WI38 (cell line): ENCODE results near the gene SEC16A.

Experiments
- H3K4me3 ChIP-seq: 2 replicates; pipeline ENCODE4 v1.5.1; 2011; ENCODE audit warnings: low read depth, mild to moderate bottlenecking, control low read depth, low read length
- TF ChIP-seq, protein P1 (sequence below): IDR thresholded peaks from 2 replicates; pipeline ENCODE4 v1.5.1; 2012; ENCODE audit warnings: low read depth, mild to moderate bottlenecking, control low read depth, low read length

Gene SEC16A

DNA sequence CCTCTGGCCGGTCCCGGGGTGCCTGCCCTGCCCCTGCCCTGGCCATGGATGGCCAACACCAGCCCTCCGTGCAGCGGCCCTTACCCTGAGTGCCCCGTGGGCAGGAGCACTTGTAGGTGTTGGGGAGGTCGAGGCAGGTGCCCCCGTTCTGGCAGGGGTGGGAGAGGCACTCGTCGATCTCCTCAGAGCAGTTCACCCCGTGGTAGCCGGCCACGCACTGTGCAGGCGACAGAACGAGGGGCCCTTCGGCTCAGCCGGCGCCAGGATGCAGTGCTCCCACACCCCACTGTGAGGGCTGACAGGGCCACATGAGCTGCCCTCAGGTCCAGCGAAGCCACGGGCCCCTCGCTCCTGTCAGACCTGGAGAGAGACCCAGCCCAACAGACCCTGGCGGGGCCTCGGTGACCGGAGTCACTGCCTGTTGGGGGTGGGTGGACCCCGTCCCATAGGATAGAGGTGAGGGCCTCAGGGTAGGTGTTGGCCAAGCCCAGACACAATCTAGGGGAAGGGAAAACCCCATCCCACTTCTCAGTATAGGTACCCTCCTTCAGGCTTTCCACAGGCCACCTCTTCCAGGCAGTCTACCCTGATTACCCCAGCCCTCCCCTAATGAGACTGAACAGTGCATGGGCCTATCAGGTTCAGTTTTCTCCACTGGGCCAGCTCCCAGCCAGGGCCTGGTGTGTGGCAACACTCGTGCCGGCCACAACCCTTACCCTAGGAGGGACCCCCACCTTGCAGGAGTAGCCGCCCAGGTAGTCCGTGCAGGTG lies 24.6 kb upstream of the SEC16A start:
- no peak overlapping the region for H3K4me3 ChIP-seq
- TF ChIP-seq, protein P1, sequence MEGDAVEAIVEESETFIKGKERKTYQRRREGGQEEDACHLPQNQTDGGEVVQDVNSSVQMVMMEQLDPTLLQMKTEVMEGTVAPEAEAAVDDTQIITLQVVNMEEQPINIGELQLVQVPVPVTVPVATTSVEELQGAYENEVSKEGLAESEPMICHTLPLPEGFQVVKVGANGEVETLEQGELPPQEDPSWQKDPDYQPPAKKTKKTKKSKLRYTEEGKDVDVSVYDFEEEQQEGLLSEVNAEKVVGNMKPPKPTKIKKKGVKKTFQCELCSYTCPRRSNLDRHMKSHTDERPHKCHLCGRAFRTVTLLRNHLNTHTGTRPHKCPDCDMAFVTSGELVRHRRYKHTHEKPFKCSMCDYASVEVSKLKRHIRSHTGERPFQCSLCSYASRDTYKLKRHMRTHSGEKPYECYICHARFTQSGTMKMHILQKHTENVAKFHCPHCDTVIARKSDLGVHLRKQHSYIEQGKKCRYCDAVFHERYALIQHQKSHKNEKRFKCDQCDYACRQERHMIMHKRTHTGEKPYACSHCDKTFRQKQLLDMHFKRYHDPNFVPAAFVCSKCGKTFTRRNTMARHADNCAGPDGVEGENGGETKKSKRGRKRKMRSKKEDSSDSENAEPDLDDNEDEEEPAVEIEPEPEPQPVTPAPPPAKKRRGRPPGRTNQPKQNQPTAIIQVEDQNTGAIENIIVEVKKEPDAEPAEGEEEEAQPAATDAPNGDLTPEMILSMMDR, result no peak

DNA sequence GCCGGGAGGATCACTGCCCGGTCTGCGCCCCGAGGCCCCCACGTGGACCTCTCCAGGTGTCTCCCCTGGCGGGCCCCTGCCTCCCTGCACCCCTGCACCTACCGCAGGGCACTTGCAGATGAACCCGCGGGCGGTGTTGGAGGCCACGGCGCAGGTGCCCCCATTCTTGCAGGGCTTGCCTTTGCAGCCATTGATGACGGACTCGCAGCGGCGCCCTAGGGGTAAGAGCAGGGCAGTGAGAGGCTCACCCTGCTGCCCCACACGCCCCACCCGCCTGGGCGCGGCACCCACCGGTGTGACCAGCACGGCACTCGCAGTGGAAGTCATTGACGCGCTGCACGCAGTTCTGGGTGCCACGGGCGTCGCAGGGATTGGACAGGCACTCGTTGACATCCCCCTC lies 23.6 kb upstream of the SEC16A start:
- H3K4me3 ChIP-seq, result no peak overlapping the region
- TF ChIP-seq, protein P1, result no peak

DNA sequence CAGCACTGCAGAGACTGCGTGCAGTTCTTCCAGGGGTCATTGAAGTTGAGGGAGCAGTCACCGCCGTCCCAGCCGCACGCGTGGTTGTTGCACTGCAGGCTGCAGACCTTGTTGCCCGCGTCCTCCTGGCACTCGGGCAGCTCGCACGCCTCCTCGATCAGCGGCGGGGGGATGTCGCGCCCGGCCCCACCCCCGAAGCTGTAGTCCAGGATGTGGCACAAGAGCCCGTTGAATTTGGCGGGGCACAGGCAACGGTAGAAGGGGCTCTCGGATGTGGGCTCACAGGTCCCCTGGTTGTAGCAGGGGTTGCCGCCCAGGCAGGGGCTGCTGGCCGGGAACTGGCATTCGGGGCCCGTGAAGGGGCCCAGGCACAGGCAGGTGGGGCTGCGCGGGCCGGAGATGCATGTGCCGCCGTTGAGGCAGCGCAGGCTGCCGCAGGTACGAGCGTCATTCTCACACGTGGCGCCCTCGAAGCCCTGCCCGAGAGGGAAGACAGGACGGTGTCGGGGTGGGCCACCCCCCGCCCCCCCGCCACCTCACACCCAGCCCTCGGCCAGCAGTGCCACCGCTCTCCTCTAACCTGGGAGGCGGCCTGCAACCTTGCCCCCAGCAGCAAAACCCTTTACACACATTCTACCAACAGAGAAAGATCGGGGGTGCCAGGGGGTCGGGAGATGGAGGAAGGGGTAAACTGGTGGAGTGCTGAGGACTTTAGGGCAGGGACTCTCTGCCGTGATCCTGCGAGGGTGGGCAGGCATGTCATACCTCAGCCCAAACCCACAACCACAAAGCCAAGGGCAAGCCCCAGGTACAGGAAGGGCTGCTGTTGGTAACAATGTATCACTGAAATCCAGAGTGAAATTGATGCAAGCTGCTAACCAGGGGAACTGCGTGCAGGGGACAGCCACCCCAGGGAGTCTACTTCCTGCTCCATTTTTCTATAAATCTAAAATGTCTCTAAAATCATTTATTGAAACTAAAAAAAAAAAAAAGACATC lies 22.9 kb upstream of the SEC16A start:
- TF ChIP-seq, protein P1, result no peak
- H3K4me3 ChIP-seq, result no peak overlapping the region

DNA sequence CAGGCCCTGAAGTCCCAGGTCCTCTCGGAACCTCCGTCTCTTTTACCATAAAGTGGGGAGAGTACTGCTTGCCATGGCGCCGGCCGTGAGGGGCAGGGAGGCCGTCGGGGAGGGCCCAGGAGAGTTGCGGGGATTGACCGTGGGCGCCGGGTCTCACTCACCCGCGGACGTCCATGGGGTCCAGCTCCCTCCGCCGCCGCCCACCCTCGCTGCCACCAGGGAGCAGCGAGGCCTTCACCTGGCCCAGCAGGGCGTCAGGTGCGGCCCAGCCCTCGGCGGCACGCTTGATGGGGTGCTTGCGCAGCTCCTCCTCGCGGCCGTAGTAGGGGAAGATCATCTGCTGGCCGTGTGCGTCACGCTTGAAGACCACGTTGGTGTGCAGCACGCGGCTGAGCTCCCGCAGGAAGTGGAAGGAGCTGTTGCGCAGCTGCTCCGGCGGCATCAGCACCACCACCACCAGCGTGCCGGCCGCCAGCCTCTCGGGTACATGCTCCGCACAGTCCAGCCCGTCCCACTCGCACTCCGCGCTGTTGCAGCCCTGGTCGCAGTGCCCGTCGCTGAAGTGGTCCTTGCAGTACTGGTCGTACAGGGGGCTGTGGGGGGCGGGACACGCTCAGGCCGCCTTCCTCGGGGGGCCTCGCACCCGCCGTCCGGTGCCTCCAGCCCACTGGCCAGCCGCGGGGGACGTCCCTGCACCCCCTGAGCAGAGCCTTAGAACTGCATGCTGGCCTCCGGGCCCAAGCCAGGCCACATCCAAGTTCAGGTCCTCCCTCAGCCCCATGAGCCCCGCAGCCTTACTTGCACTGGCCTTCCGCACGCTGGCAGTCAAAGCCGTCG lies 21.9 kb upstream of the SEC16A start:
- no peak overlapping the region for H3K4me3 ChIP-seq
- TF ChIP-seq, protein P1, result no peak

DNA sequence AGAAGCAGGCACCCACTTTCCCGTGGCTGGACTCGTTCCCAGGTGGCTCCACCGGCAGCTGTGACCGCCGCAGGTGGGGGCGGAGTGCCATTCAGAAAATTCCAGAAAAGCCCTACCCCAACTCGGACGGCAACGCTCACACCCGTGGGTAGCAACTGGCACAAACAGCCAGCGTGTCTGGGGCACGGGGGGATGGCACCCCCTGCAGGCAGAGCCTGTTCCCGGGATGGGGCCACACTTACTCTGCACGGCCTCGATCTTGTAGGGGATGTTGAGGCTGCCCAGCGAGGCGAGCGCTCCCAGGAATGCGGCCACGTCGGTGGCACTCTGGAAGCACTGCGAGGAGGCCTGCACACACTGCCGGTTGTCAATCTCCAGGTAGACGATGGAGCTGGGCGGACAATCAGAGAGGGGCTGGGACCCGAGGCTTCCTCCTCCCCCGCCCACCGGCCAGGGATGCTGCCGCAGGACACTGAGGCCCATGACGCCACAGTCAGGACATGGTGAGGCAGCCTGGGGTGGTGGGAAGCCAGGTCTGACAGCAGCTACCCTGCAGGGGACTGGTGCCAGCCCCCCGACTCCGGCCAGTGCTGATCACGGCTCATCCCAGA lies 20.2 kb upstream of the SEC16A start:
- TF ChIP-seq, protein P1, result no peak
- no peak overlapping the region for H3K4me3 ChIP-seq

DNA sequence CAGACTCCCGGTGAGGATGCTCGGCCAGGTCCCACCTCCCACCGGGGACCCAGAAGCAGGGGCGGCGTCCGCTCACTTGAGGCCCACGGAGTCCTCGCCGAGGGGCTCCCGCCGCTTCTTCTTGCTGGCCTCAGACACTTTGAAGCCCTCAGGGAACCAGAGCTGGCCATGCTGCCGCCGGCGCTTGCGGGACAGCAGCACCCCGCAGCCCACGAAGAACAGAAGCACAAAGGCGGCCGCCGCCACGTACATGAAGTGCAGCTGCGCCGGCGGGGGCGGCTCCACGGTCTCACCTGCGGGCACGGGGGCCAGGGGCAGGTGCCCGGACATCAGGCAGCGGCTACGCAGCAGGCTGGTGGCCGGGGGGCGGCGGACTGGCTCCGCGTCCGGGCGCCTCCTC lies 19.4 kb upstream of the SEC16A start:
- no peak overlapping the region for H3K4me3 ChIP-seq
- TF ChIP-seq, protein P1, result no peak
